Subcutaneous abdominal adipose tissue (tissue), 5 donors: ENCODE measurements around the gene AMZ2.

Experiments used
- H3K27ac ChIP-seq: one replicate; pipeline ENCODE4 v1.7.0; 2013; ENCODE audit warnings: low read depth, mild to moderate bottlenecking, inconsistent platforms, low read length, moderate library complexity
- H3K27me3 ChIP-seq, 5 donors: one replicate each; pipeline ENCODE4 v1.7.0; 2013; ENCODE audit warnings: low read length in 5 of 5, inconsistent platforms in 1 of 5; ENCODE audit not compliant: control insufficient read depth in 5 of 5, insufficient read depth in 4 of 5
- H3K36me3 ChIP-seq, 5 donors: one replicate each; pipeline ENCODE4 v1.7.0; 2013; ENCODE audit warnings: low read length in 5 of 5; ENCODE audit not compliant: control insufficient read depth in 5 of 5, insufficient read depth in 5 of 5
- H3K4me1 ChIP-seq, 5 donors: one replicate each; pipeline ENCODE4 v1.7.0; 2013; ENCODE audit warnings: low read length in 5 of 5, mild to moderate bottlenecking in 3 of 5, moderate library complexity in 1 of 5; ENCODE audit not compliant: control insufficient read depth in 5 of 5, insufficient read depth in 5 of 5
- H3K4me3 ChIP-seq, 5 donors: one replicate each; pipeline ENCODE4 v1.7.0; 2013; ENCODE audit warnings: low read length in 5 of 5, low read depth in 1 of 5
- H3K9ac ChIP-seq, 5 donors: one replicate each; pipeline ENCODE4 v1.7.0; 2013; ENCODE audit warnings: low read length in 5 of 5, mild to moderate bottlenecking in 4 of 5, moderate library complexity in 3 of 5
- H3K9me3 ChIP-seq, 5 donors: one replicate each; pipeline ENCODE4 v1.7.0; 2013; ENCODE audit warnings: low read length in 5 of 5; ENCODE audit not compliant: control insufficient read depth in 5 of 5
- donor health status: healthy.
- donor health status: healthy.
- donor health status: healthy.
- donor health status: healthy.
- donor health status: healthy.

The AMZ2 gene

DNA sequence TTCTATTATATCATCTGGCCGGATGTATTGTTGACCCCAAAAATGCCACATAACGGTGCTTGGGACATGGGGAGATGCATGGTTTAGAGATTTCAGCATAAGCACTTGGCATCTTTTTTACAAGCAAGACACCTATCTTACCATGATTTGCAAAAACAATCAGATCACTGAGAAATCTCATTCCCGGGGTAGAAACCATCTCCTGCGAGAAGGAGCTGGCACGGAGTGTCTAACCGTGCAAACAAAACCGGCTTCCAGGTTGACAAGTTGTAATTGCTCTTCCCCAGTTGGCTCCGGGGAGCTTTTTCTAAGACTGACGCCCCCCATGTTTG, 42.1 kb downstream of the AMZ2 start:
- H3K27ac ChIP-seq, result no peak overlapping the region
- peak overlapping the region in 1 of 5 donors; percentile 55 for H3K9ac ChIP-seq
- H3K36me3 ChIP-seq, result no peaks in the 10 kb centered on the region
- peaks cover 3 to 28% (median 17%) of the 10 kb centered on the region in 5 donors for H3K27me3 ChIP-seq
- H3K4me1 ChIP-seq, result peaks cover 0 to 30% (median 24%) of the 10 kb centered on the region in 5 donors
- peak overlapping the region in 4 of 5 donors; percentile 54 to 76 (median 70) for H3K4me3 ChIP-seq
- no peaks in the 10 kb centered on the region for H3K9me3 ChIP-seq

DNA sequence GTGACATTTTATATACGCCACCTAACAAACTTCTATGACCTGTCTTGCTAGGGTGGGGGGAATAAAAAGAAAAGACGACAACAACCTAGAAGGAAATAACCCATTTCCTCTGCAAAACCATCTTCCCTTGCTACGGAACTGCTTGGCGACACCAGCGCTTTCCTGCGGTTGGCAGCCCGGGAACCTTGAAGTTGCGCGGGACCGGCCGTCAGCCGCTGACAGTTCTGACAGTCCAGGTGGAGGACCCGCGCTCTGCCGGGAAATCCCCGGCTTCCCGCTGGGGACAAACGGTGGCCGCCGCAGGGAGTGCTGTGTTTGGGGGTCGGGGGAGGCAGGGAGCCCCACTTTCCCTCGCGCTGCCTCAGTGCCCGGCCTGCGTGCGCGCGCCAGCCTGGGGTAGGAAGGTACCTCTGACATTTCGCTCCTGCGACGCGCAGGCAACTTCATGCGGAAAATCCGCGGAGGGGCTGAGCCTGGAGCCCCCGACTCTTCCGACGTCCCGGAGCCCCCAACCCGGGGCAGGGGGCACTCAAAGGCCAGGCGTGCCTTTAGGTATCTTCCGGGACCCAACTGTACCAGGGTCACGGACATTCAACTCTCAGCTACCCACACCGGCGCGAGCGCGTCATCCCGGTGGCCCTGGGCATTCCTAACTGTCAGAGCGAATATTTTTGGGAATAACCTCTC, 42.6 kb downstream of the AMZ2 start:
- H3K36me3 ChIP-seq, result no peaks in the 10 kb centered on the region
- peak overlapping the region in 4 of 5 donors; percentile 54 to 76 (median 70) for H3K4me3 ChIP-seq
- H3K9me3 ChIP-seq, result no peaks in the 10 kb centered on the region
- H3K27ac ChIP-seq, result no peak overlapping the region
- H3K27me3 ChIP-seq, result peaks cover 3 to 31% (median 17%) of the 10 kb centered on the region in 5 donors
- H3K9ac ChIP-seq, result peak overlapping the region in 2 of 5 donors; percentile 28 to 55
- peaks cover 0 to 30% (median 24%) of the 10 kb centered on the region in 5 donors for H3K4me1 ChIP-seq

DNA sequence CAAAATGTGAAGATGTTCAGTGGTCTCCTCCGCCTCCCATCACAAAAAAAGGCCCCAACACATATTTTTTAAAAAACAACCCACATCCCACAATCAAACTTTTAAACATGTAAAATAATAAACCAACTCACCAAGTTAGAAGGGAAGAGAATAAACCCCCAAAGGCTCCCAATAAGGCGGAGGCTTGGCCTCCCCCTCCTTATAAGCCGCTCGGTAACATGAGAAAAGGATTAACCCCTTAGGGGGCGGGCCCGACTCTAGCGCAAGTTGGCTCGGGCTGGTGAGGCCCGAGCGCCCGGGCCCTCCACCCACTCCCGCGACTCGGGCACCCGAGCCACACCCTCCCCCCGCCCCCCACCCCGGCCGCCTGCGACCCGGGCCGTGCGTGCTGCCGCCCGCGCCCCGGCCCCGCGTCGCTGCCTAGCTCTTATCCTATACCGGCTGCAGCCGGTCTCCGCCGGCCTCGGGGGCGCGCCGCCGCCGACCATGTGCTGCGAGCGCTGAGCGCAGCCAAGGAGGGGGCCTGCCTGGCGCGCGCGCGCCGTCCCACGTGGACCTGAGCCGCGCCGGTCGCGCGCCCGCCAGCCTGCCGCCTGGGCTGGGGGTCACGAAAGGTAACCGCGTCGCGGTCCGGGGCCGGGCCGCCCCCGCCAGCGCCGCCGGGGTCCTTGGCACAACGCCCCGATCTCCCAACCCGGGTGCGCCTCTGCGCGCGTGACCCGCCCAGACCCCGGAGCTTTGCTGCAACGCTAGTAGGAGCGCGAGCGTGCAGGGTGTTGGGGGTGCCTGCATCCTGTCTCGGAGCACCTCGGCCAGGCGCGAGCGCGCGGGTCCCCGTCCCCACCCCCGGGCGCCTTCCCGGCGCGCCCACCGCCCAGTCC, 43.4 kb downstream of the AMZ2 start, which contains the start of the genes ARSG and SLC16A6:
ARSG (plus strand) TSS at position 541 of the 881 bp plus-strand sequence. CDS start 15,999 bp downstream, outside the sequence.
SLC16A6 (minus strand) TSS at position 173 of the 881 bp plus-strand sequence. CDS start 12,807 bp downstream, outside the sequence.
- H3K9ac ChIP-seq, result peak within 1 kb of the TSS in 3 of 5 donors; percentile 28 to 55 (median 35)
- peaks cover 0 to 30% (median 24%) of the 10 kb centered on the region in 5 donors for H3K4me1 ChIP-seq
- no peaks in the 10 kb centered on the region for H3K9me3 ChIP-seq
- H3K27ac ChIP-seq, result no peak within 1 kb of the TSS
- H3K4me3 ChIP-seq, result peak within 1 kb of the TSS; percentile 48 to 76 (median 69)
- peaks cover 3 to 31% (median 17%) of the 10 kb centered on the region in 5 donors for H3K27me3 ChIP-seq
- H3K36me3 ChIP-seq, result no peaks in the 10 kb centered on the region

DNA sequence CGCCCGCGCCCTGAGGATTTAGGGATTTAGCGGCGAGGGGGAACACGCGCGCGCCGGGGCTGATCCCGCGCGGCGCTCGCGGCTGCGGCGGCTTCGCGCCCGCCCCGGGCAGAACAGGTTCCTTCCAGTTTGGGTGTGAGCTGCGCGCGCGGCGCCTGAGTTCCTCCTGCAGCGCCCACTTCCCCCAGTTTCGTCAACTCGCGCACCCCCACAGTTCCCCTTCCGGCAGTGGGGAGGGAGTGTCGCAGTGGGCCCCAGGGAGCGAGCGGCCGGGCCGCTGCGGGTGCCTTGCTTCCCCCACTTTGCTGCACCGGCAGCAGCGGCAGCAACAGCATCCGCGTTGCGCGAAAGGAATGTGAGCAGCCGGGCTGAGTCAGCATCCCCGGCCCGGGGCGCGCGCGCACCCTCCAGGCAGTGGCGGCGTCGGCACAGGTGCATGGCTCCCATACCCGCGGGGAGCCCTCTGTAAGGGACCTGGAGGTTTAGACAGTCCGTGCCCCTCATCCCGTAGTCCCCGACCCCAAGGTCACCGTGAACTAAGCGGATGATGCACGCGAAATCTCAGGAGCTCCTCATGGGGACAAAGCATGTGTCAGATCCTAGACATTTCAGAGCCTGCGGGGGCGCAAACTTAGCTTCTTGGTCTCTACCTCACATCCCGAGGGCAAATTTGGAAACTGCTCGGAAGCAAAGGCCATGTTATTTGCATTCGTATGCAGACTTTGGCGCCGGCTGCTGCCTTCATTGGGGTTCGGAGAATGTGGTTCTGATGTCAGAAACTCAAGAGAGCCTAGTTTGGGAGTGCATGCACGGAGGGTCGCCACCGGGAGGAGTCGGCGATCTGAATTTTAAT, 44.2 kb downstream of the AMZ2 start:
- H3K9ac ChIP-seq, result peak overlapping the region in 2 of 5 donors; percentile 30 to 35
- peaks cover 0 to 30% (median 24%) of the 10 kb centered on the region in 5 donors for H3K4me1 ChIP-seq
- peak overlapping the region; percentile 48 to 76 (median 69) for H3K4me3 ChIP-seq
- H3K9me3 ChIP-seq, result no peaks in the 10 kb centered on the region
- H3K36me3 ChIP-seq, result no peaks in the 10 kb centered on the region
- no peak overlapping the region for H3K27ac ChIP-seq
- H3K27me3 ChIP-seq, result peaks cover 3 to 36% (median 17%) of the 10 kb centered on the region in 5 donors

DNA sequence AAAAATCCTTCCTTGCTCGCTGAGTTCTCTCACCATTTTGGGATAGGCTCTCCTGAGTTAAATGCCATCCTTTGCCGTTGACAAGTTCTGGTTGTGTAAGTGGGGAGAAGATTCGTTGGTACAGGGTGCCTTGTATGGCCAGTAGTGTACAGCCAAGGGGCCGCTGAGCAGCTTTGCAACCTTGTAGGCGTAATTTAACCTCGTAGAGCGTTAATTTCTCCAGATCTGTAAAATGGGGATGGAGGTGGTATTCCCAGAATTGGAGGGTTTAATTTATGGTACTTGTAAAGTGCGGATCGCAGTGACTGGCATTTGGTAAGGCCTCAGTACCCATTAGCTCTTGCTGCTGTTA, 44.8 kb downstream of the AMZ2 start:
- H3K27ac ChIP-seq, result no peak overlapping the region
- peaks cover 0 to 30% (median 24%) of the 10 kb centered on the region in 5 donors for H3K4me1 ChIP-seq
- H3K9ac ChIP-seq, result no peak overlapping the region
- no peaks in the 10 kb centered on the region for H3K9me3 ChIP-seq
- no peaks in the 10 kb centered on the region for H3K36me3 ChIP-seq
- H3K27me3 ChIP-seq, result peaks cover 3 to 36% (median 17%) of the 10 kb centered on the region in 5 donors
- H3K4me3 ChIP-seq, result peak overlapping the region in 4 of 5 donors; percentile 48 to 72 (median 67)

DNA sequence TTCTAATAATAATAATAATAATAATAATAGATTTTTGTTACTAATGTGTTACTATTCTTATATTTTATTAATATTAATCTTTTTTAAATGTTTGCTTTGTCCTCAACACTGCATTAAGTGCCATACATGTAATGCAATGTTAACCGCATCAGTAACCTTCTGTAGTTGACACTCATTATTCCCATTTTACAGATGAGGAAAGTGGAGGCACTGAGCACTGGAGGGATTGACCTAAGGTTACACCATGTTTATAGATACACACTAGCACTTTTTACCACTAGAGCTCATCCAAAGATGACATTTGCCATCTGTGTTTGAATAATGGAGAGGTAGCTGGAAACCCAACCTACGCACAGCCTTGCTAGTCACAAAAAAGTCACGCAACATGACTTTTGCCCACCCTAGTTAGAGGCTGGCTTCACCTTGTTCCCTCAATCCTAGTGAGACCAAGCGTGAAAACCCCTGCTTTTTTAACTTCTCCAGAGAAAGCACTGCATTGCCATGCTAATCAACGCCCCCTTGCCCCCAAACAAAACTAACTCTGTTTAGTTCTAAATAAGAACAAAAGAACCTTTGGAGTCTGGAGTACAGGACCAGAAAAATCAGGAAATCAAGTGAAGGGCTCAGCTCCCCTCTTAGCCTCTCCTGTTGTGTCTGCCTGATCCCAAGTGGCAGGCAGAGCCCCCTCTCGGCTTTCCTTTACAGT, 45.8 kb downstream of the AMZ2 start:
- no peaks in the 10 kb centered on the region for H3K36me3 ChIP-seq
- H3K4me3 ChIP-seq, result no peak overlapping the region
- H3K27me3 ChIP-seq, result peaks cover 3 to 36% (median 17%) of the 10 kb centered on the region in 5 donors
- peaks cover 0 to 30% (median 24%) of the 10 kb centered on the region in 5 donors for H3K4me1 ChIP-seq
- peaks cover 0 to 1% (median 0%) of the 10 kb centered on the region in 5 donors for H3K9me3 ChIP-seq
- no peak overlapping the region for H3K9ac ChIP-seq
- H3K27ac ChIP-seq, result no peak overlapping the region

DNA sequence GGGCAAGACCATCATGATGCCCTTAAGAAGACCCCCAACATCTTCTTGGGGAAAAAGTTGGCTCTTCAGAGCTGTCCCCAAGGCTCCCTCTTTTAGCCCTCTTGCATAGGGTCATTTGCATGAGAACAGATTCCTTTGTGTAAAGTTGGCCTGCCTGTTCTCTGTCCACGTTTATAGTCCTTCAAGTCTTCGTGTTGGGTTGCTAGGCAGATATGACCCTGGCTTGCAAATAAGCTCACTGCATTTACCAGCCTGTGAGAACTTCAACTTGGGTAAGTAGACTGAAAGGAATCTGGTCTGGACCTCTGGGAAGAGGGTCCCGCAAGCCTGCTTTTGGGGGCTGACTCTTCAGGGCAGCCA, 46.3 kb downstream of the AMZ2 start:
- Histone ChIP-seq H3K4me1 (peaks cover 0 to 29% (median 24%) of the 10 kb centered on the region in 5 donors), H3K4me3 (no peak overlapping the region), H3K27ac (no peak overlapping the region), H3K36me3 (no peaks in the 10 kb centered on the region), H3K9ac (no peak overlapping the region), H3K27me3 (peaks cover 3 to 36% (median 17%) of the 10 kb centered on the region in 5 donors), H3K9me3 (peaks cover 0 to 3% (median 0%) of the 10 kb centered on the region in 5 donors)

DNA sequence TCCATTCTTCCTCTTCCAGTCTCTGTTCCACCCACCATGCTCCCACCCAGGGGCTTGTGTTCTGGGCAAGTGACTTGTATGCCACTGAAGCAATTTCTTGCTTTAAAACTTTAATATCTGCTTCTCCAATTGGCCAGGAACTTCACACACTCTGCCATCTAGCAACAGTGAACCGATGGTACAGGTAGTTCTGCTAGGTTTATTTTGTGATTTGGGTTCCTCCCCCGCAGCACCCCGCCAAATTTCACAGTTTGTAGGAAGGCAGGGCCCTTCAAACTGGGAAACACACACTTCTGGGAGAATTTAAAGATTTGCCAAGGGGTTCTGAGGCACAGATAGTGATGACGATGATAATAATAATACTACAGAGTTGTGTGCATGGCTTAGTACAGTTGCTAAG, 46.8 kb downstream of the AMZ2 start:
- H3K9ac ChIP-seq, result no peak overlapping the region
- H3K4me3 ChIP-seq, result no peak overlapping the region
- H3K9me3 ChIP-seq, result peaks cover 0 to 3% (median 0%) of the 10 kb centered on the region in 5 donors
- no peaks in the 10 kb centered on the region for H3K36me3 ChIP-seq
- H3K4me1 ChIP-seq, result peaks cover 0 to 27% (median 24%) of the 10 kb centered on the region in 5 donors
- H3K27me3 ChIP-seq, result peaks cover 3 to 36% (median 17%) of the 10 kb centered on the region in 5 donors
- H3K27ac ChIP-seq, result no peak overlapping the region

DNA sequence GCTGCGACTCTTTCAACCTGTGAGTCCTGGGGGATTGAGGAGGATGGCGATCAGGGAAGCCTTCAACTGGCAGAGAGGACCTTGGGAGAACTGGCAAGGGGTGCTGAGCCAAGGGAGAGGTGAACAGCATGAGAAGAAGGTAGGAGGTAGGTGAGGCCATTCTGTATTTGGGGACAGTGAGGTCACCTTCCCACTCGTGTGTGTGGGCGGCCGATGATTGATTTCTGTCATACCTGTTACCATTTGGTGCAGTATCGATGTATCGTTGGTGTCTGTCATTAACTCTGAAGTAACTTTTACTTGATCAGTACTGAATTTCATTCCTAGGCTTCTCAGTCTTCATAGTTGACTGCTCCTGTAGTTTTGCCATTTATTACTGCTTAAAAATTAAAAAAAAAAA, 47.2 kb downstream of the AMZ2 start:
- H3K9ac ChIP-seq, result no peak overlapping the region
- H3K4me3 ChIP-seq, result no peak overlapping the region
- no peaks in the 10 kb centered on the region for H3K36me3 ChIP-seq
- peaks cover 0 to 25% (median 23%) of the 10 kb centered on the region in 5 donors for H3K4me1 ChIP-seq
- H3K9me3 ChIP-seq, result peaks cover 0 to 3% (median 0%) of the 10 kb centered on the region in 5 donors
- H3K27me3 ChIP-seq, result peaks cover 3 to 36% (median 17%) of the 10 kb centered on the region in 5 donors
- no peak overlapping the region for H3K27ac ChIP-seq
